HUDEP-2 (cell line): Measurements from ENCODE around the gene SRI.

Experiments
- DNase-seq, 76 experiments: peaks; one replicate each; lab custom pipeline; 2025; ENCODE audit not compliant: unreplicated experiment in 76 of 76; lab: John Stamatoyannopoulos, UW

The SRI gene

GRCh38 chr7:88226886-88227516, 7.2 kb upstream of the SRI start:
- no peak for DNase-seq

- no peak for DNase-seq
These were observed 6.4 kb upstream of the SRI start for GRCh38 chr7:88226201-88226600.

GRCh38 chr7:88224601-88225275, 4.9 kb upstream of the SRI start:
- DNase-seq = peak in 5 of 76 experiments; percentile 15 to 41 (median 27)

- DNase-seq = no peak
These were observed 3.4 kb upstream of the SRI start for GRCh38 chr7:88223265-88223664.

GRCh38 chr7:88218836-88219605, 817 bp downstream of the SRI start:
- peak in 73 of 76 experiments; percentile 6 to 73 (median 47) for DNase-seq

- DNase-seq = no peak
These were observed 1.5 kb downstream of the SRI start for GRCh38 chr7:88218429-88218745.

GRCh38 chr7:88217675-88218428, 2.0 kb downstream of the SRI start:
- DNase-seq = peak in 27 of 76 experiments; percentile 4 to 67 (median 21)

- DNase-seq = no peak
These were observed 3.6 kb downstream of the SRI start for GRCh38 chr7:88216276-88216675.

- no peak for DNase-seq
These were observed 4.5 kb downstream of the SRI start for GRCh38 chr7:88215295-88215694.

- no peak for DNase-seq
These were observed 5.4 kb downstream of the SRI start for GRCh38 chr7:88214456-88214855.

- DNase-seq = no peak
These were observed 6.9 kb downstream of the SRI start for GRCh38 chr7:88212918-88213317.

- DNase-seq = no peak
These were observed 11.3 kb downstream of the SRI start for GRCh38 chr7:88208521-88208920.

- DNase-seq = no peak
These were observed 13.6 kb downstream of the SRI start for GRCh38 chr7:88206254-88206653.

GRCh38 chr7:88205179-88205578, 14.7 kb downstream of the SRI start:
- peak in 31 of 76 experiments; percentile 2 to 81 (median 42) for DNase-seq

GRCh38 chr7:88204525-88205110, 15.2 kb downstream of the SRI start:
- peak in 3 of 76 experiments; percentile 31 to 54 (median 43) for DNase-seq

GRCh38 chr7:88203401-88203800, 16.4 kb downstream of the SRI start:
- no peak for DNase-seq

GRCh38 chr7:88202799-88203198, 17.0 kb downstream of the SRI start:
- DNase-seq = no peak

- no peak for DNase-seq
These were observed 17.6 kb downstream of the SRI start for GRCh38 chr7:88202278-88202677.

GRCh38 chr7:88201305-88201704, 18.5 kb downstream of the SRI start:
- DNase-seq = no peak

GRCh38 chr7:88200789-88201188, 19.0 kb downstream of the SRI start:
- no peak for DNase-seq

GRCh38 chr7:88200261-88200660, 19.6 kb downstream of the SRI start:
- DNase-seq = peak in 1 of 76 experiments; percentile 15
